Stimulated activated CD8-positive, alpha-beta memory T cell treated with anti-CD3 and anti-CD28 coated beads, Interleukin-2, amount 100 ng/mL, for 1 hour (primary cell): ENCODE data around the gene RFXAP.

Experiments
- DNase-seq, 2 donors: peaks; one replicate each; pipeline ENCODE4 v3.0.0-alpha.2; 2020; ENCODE audit warnings: low read depth in 2 of 2

Gene RFXAP

GRCh38 chr13:36817996-36818803 is 822 bp upstream of the RFXAP start:
- no peak for DNase-seq

GRCh38 chr13:36819739-36820090 is 693 bp downstream of the RFXAP start:
- DNase-seq = no peak

GRCh38 chr13:36820222-36820621 is 1.2 kb downstream of the RFXAP start:
- no peak for DNase-seq

- DNase-seq = no peak
Observed at GRCh38 chr13:36822785-36823184, 3.8 kb downstream of the RFXAP start.

GRCh38 chr13:36829753-36830152 is 10.7 kb downstream of the RFXAP start:
- no peak for DNase-seq

- no peak for DNase-seq
Observed at GRCh38 chr13:36831291-36831690, 12.3 kb downstream of the RFXAP start.

GRCh38 chr13:36834299-36834698 is 15.3 kb downstream of the RFXAP start:
- no peak for DNase-seq

- no peak for DNase-seq
Observed at GRCh38 chr13:36837354-36838092, 18.5 kb downstream of the RFXAP start.

GRCh38 chr13:36839281-36839680 is 20.3 kb downstream of the RFXAP start:
- no peak for DNase-seq

GRCh38 chr13:36839981-36840380 is 21.0 kb downstream of the RFXAP start:
- DNase-seq = no peak

GRCh38 chr13:36840718-36841250 is 21.8 kb downstream of the RFXAP start:
- DNase-seq = no peak

- no peak for DNase-seq
Observed at GRCh38 chr13:36841391-36841790, 22.4 kb downstream of the RFXAP start.

GRCh38 chr13:36847606-36848005 is 28.6 kb downstream of the RFXAP start:
- DNase-seq = no peak

- no peak for DNase-seq
Observed at GRCh38 chr13:36848199-36848982, 29.4 kb downstream of the RFXAP start.

GRCh38 chr13:36850790-36851438 is 31.9 kb downstream of the RFXAP start:
- no peak for DNase-seq

GRCh38 chr13:36857253-36857652 is 38.2 kb downstream of the RFXAP start:
- DNase-seq = no peak

GRCh38 chr13:36858290-36858689 is 39.3 kb downstream of the RFXAP start:
- DNase-seq = no peak

- DNase-seq = no peak
Observed at GRCh38 chr13:36859259-36859658, 40.2 kb downstream of the RFXAP start.

GRCh38 chr13:36862002-36862685 is 43.1 kb downstream of the RFXAP start:
- no peak for DNase-seq

GRCh38 chr13:36862722-36863121 is 43.7 kb downstream of the RFXAP start:
- DNase-seq = no peak

- DNase-seq = no peak
Observed at GRCh38 chr13:36865265-36865664, 46.2 kb downstream of the RFXAP start.
